ENCODE measurements around the gene FERMT2.

The FERMT2 gene

GRCh38 chr14:52888839-52889838 is 61.7 kb downstream of the FERMT2 start:
- no peak for DNase-seq (ENCODE audit: extremely low read depth, low read depth)

GRCh38 chr14:52888159-52888558 is 62.7 kb downstream of the FERMT2 start:
- TF ChIP-seq CTCF (IDR thresholded peaks at IDR 0.05; ENCODE audit: low read depth, low read length): no peak
- no peak for DNase-seq (ENCODE audit: extremely low read depth, low read depth)

More at GRCh38 chr14:52888839-52889838, 61.7 kb downstream of the FERMT2 start:
- TF ChIP-seq CTCF (IDR thresholded peaks at IDR 0.05; ENCODE audit: low read depth, low read length): no peak

GRCh38 chr14:52885230-52885629 is 65.6 kb downstream of the FERMT2 start:
- no peak for DNase-seq (ENCODE audit: extremely low read depth, low read depth)
- TF ChIP-seq CTCF (IDR thresholded peaks at IDR 0.05; ENCODE audit: low read depth, low read length): no peak

- DNase-seq (ENCODE audit: extremely low read depth, low read depth): no peak
Observed at GRCh38 chr14:52883658-52884057, 67.2 kb downstream of the FERMT2 start.

GRCh38 chr14:52882824-52883223 is 68.0 kb downstream of the FERMT2 start:
- no peak for TF ChIP-seq CTCF (IDR thresholded peaks at IDR 0.05; ENCODE audit: low read depth, low read length)
- DNase-seq (ENCODE audit: extremely low read depth, low read depth): no peak

More at GRCh38 chr14:52883658-52884057, 67.2 kb downstream of the FERMT2 start:
- TF ChIP-seq CTCF (IDR thresholded peaks at IDR 0.05; ENCODE audit: low read depth, low read length): no peak

- TF ChIP-seq CTCF (IDR thresholded peaks at IDR 0.05; ENCODE audit: low read depth, low read length): no peak
- DNase-seq (ENCODE audit: extremely low read depth, low read depth): no peak
Observed at GRCh38 chr14:52879958-52880357, 70.9 kb downstream of the FERMT2 start.

- DNase-seq (ENCODE audit: extremely low read depth, low read depth): no peak
- TF ChIP-seq CTCF (IDR thresholded peaks at IDR 0.05; ENCODE audit: low read depth, low read length): no peak
Observed at GRCh38 chr14:52878946-52879345, 71.9 kb downstream of the FERMT2 start.
